NCI-H226 (cell line): Measurements from ENCODE around the gene DERA.
"Not testable (repeated sequence)": the region's sequence is repeated elsewhere in the genome, so short reads cannot be mapped to it uniquely, and the experiment has no call there.

Source experiments
- DNase-seq: peaks from one replicate; pipeline ENCODE4 v3.0.0-alpha.2; 2015

DERA gene

GRCh38 chr12:15910468-15910863, 666 bp upstream of the DERA start:
- DNase-seq, result no peak

GRCh38 chr12:15911931-15912330, 799 bp downstream of the DERA start:
- not testable (repeated sequence) for DNase-seq

- DNase-seq, result not testable (repeated sequence)
Measured at GRCh38 chr12:15914131-15914530, 3.0 kb downstream of the DERA start.

GRCh38 chr12:15918066-15918465, 6.9 kb downstream of the DERA start:
- no peak for DNase-seq

GRCh38 chr12:15919418-15919817, 8.3 kb downstream of the DERA start:
- no peak for DNase-seq

- no peak for DNase-seq
Measured at GRCh38 chr12:15924956-15925355, 13.8 kb downstream of the DERA start.

GRCh38 chr12:15928346-15928745, 17.2 kb downstream of the DERA start:
- peak; percentile 89 for DNase-seq

- no peak for DNase-seq
Measured at GRCh38 chr12:15928870-15929571, 17.9 kb downstream of the DERA start.

GRCh38 chr12:15931590-15932053, 20.5 kb downstream of the DERA start:
- no peak for DNase-seq

- DNase-seq, result no peak
Measured at GRCh38 chr12:15932327-15932726, 21.2 kb downstream of the DERA start.

GRCh38 chr12:15932971-15933370, 21.8 kb downstream of the DERA start:
- no peak for DNase-seq

- no peak for DNase-seq
Measured at GRCh38 chr12:15933751-15934150, 22.6 kb downstream of the DERA start.

- DNase-seq, result no peak
Measured at GRCh38 chr12:15936751-15937150, 25.6 kb downstream of the DERA start.

GRCh38 chr12:15937902-15938301, 26.8 kb downstream of the DERA start:
- no peak for DNase-seq

- peak; percentile 27 for DNase-seq
Measured at GRCh38 chr12:15939111-15939510, 28.0 kb downstream of the DERA start.

- DNase-seq, result no peak
Measured at GRCh38 chr12:15942475-15942874, 31.3 kb downstream of the DERA start.

- DNase-seq, result not testable (repeated sequence)
Measured at GRCh38 chr12:15943519-15943918, 32.4 kb downstream of the DERA start.

- DNase-seq, result not testable (repeated sequence)
Measured at GRCh38 chr12:15948461-15948860, 37.3 kb downstream of the DERA start.

- DNase-seq, result no peak
Measured at GRCh38 chr12:15955281-15955680, 44.1 kb downstream of the DERA start.

- no peak for DNase-seq
Measured at GRCh38 chr12:15956010-15956409, 44.9 kb downstream of the DERA start.

- no peak for DNase-seq
Measured at GRCh38 chr12:15956413-15957185, 45.5 kb downstream of the DERA start.

- peak; percentile 16 for DNase-seq
Measured at GRCh38 chr12:15962760-15963159, 51.6 kb downstream of the DERA start.

GRCh38 chr12:15963271-15963670, 52.1 kb downstream of the DERA start:
- no peak for DNase-seq

GRCh38 chr12:15966426-15966825, 55.3 kb downstream of the DERA start:
- no peak for DNase-seq
